ENCODE results near the gene OR2L13. TPM values are rescaled to one million over a fixed set of nuclear protein-coding genes. Genes with fewer than 3 reads are reported as not detected.

The OR2L13 gene
- total and polyA plus RNA-seq, 8 donors = not detected

- H3K4me3 ChIP-seq = no peak overlapping the region
- TF ChIP-seq CTCF (IDR thresholded peaks at IDR 0.05) = no peak
- H3K27ac ChIP-seq = no peak overlapping the region
- H3K9me3 ChIP-seq = peaks cover 0 to 19% of the 10 kb centered on the region in 2 donors
- no peaks in the 10 kb centered on the region for H3K4me1 ChIP-seq
- ATAC-seq (no peak), DNase-seq (no peak)
- intact Hi-C loops (cut with DNase I) = no loop called here
- H3K27me3 ChIP-seq = no peaks in the 10 kb centered on the region
- no peaks in the 10 kb centered on the region for H3K36me3 ChIP-seq
These were observed 48.3 kb downstream of the OR2L13 start for GRCh38 chr1:248143311-248143710.

DNA sequence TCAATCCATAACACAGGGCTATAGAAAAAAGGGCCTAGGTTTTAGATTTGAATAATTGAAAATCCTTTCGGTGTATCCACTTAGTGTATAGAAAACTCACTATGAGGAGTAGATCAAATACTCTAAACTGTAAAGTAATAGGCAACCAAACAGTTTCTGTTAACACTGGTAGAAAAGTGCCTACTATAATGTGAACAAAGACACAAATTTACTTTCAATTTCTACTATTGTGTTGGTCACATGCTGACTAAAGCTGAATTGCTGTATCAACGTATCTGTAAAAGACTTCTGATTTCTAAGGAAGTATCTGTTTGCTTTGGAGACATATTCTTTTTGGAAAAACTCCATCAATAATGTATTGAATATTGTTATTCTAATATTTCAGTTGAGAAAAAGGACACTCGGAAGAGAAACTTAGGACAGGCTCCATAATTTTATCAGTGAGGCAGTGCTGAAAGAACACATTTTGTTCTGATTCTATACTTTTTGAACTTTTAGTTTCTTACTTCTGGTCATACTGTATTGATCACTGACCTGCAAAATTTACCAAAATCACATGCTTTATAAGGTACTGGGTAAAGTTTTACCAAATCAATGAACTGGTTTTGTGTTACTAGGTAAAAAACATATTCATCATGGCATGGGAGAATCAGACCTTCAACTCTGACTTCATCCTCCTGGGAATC is 49.7 kb downstream of the OR2L13 start, which contains the start of gene OR2M5:
TSS of gene OR2M5 (plus strand) at position 636 of the 686 bp plus-strand sequence. CDS start at position 636, 0 bp downstream.
- no peak within 1 kb of the TSS for H3K4me3 ChIP-seq
- ATAC-seq = no peak
- H3K27me3 ChIP-seq = no peaks in the 10 kb centered on the region
- no peak within 1 kb of the TSS for H3K27ac ChIP-seq
- intact Hi-C loops (cut with DNase I) = no loop called here
- DNase-seq = no peak
- no peaks in the 10 kb centered on the region for H3K4me1 ChIP-seq
- H3K36me3 ChIP-seq = no peaks in the 10 kb centered on the region
- H3K9me3 ChIP-seq = peaks cover 0 to 19% of the 10 kb centered on the region in 2 donors
- TF ChIP-seq CTCF (IDR thresholded peaks at IDR 0.05) = no peak

Other genes with a start within 250 kb of the OR2L13 start
- gene TRIM58, start 238.0 kb upstream of the OR2L13 start, total RNA-seq = 1 to 10 TPM; 3.8 to 4.8 TPM
- gene TRIM58, start 238.0 kb upstream of the OR2L13 start, polyA plus RNA-seq (ENCODE audit: insufficient read length in 6 of 6) = 1 to 10 TPM; 1.6 to 4.2 (median 3.5) TPM
- 1 to 10 TPM in 1 of 2 donors, not detected in 1; 2.1 TPM for gene OR2W3, start 199.6 kb upstream of the OR2L13 start, total RNA-seq
- gene OR2W3, start 199.6 kb upstream of the OR2L13 start, polyA plus RNA-seq (ENCODE audit: insufficient read length in 6 of 6) = under 1 TPM; 0.24 to 0.98 (median 0.44) TPM
- not detected for gene OR2T8, start 174.9 kb upstream of the OR2L13 start, total RNA-seq
- gene OR2T8, start 174.9 kb upstream of the OR2L13 start, polyA plus RNA-seq (ENCODE audit: insufficient read length in 6 of 6) = not detected
- gene OR2AJ1, start 170.3 kb upstream of the OR2L13 start, total RNA-seq = not detected
- gene OR2AJ1, start 170.3 kb upstream of the OR2L13 start, polyA plus RNA-seq (ENCODE audit: insufficient read length in 6 of 6) = not detected
- not detected for gene OR2L8, start 146.3 kb upstream of the OR2L13 start, total RNA-seq
- not detected for gene OR2L8, start 146.3 kb upstream of the OR2L13 start, polyA plus RNA-seq (ENCODE audit: insufficient read length in 6 of 6)
- not detected for gene OR2AK2, start 130.0 kb upstream of the OR2L13 start, total RNA-seq
- gene OR2AK2, start 130.0 kb upstream of the OR2L13 start, polyA plus RNA-seq (ENCODE audit: insufficient read length in 6 of 6) = not detected
- not detected for gene OR2L5, start 81.5 kb upstream of the OR2L13 start, total RNA-seq
- not detected for gene OR2L5, start 81.5 kb upstream of the OR2L13 start, polyA plus RNA-seq (ENCODE audit: insufficient read length in 6 of 6)
- under 1 TPM in 1 of 2 donors, not detected in 1; 0.06 TPM for gene OR2L2, start 65.1 kb upstream of the OR2L13 start, total RNA-seq
- gene OR2L2, start 65.1 kb upstream of the OR2L13 start, polyA plus RNA-seq (ENCODE audit: insufficient read length in 6 of 6) = under 1 TPM in 5 of 6 donors, not detected in 1; 0.04 to 0.09 (median 0.07) TPM
- not detected for gene OR2L3, start 48.3 kb upstream of the OR2L13 start, total RNA-seq
- not detected for gene OR2L3, start 48.3 kb upstream of the OR2L13 start, polyA plus RNA-seq (ENCODE audit: insufficient read length in 6 of 6)
- gene OR2M5, start 50.0 kb downstream of the OR2L13 start, total RNA-seq = not detected
- gene OR2M5, start 50.0 kb downstream of the OR2L13 start, polyA plus RNA-seq (ENCODE audit: insufficient read length in 6 of 6) = not detected
- not detected for gene OR2M2, start 79.6 kb downstream of the OR2L13 start, total RNA-seq
- gene OR2M2, start 79.6 kb downstream of the OR2L13 start, polyA plus RNA-seq (ENCODE audit: insufficient read length in 6 of 6) = not detected
- gene OR2M3, start 102.1 kb downstream of the OR2L13 start, total RNA-seq = not detected
- under 1 TPM; 0.01 to 0.07 (median 0.04) TPM for gene OR2M3, start 102.1 kb downstream of the OR2L13 start, polyA plus RNA-seq (ENCODE audit: insufficient read length in 6 of 6)
- gene OR2M4, start 136.2 kb downstream of the OR2L13 start, total RNA-seq = not detected
- gene OR2M4, start 136.2 kb downstream of the OR2L13 start, polyA plus RNA-seq (ENCODE audit: insufficient read length in 6 of 6) = under 1 TPM; 0.04 to 0.12 (median 0.08) TPM
- not detected for gene OR2T33, start 182.8 kb downstream of the OR2L13 start, total RNA-seq
- gene OR2T33, start 182.8 kb downstream of the OR2L13 start, polyA plus RNA-seq (ENCODE audit: insufficient read length in 6 of 6) = not detected
- not detected for gene OR2T12, start 208.2 kb downstream of the OR2L13 start, total RNA-seq
- gene OR2T12, start 208.2 kb downstream of the OR2L13 start, polyA plus RNA-seq (ENCODE audit: insufficient read length in 6 of 6) = under 1 TPM in 4 of 6 donors, not detected in 2; 0.03 to 0.07 (median 0.05) TPM
- gene OR2M7, start 229.4 kb downstream of the OR2L13 start, total RNA-seq = not detected
- not detected for gene OR2M7, start 229.4 kb downstream of the OR2L13 start, polyA plus RNA-seq (ENCODE audit: insufficient read length in 6 of 6)

Measured in left lung (tissue), 10 donors.